CD4-positive, alpha-beta T cell (primary cell): ENCODE measurements around the gene TTYH2. TPM values are rescaled to one million over a fixed set of nuclear protein-coding genes. Genes with fewer than 3 reads are reported as not detected.
A peak's percentile ranks its signal among the peaks of the same experiment; 100 is the strongest.

Experiments used
- ATAC-seq: fragments of 200-7000 bp; cut with Tn5 transposase; one replicate; pipeline ENCODE4 v1.10.0; 2022; ENCODE audit warnings: mild to moderate bottlenecking; ENCODE audit not compliant: poor library complexity
- CTCF ChIA-PET: fragments of 350-600 bp; sonication (Branson Sonifier 250); formaldehyde crosslinking; loops from one replicate; lab custom pipeline; 2021; ENCODE audit warnings: antibody characterized with exemption, inconsistent platforms; lab: Charles Lee
- POLR2A ChIA-PET: fragments of 350-600 bp; sonication (Branson Sonifier 250); formaldehyde crosslinking; loops from one replicate; lab custom pipeline; 2021; ENCODE audit warnings: antibody characterized with exemption, inconsistent platforms; lab: Charles Lee
- DNase-seq, 14 experiments: peaks; one replicate each; pipeline ENCODE4 v3.0.0-alpha.2; 2013 to 2020; ENCODE audit warnings: mixed read lengths in 2 of 14
- H3K27ac ChIP-seq, 2 donors: one replicate each; pipeline versions ENCODE4 v1.5.1 to v1.7.0; 2013; ENCODE audit warnings: low read length in 2 of 2, low read depth in 1 of 2, mild to moderate bottlenecking in 1 of 2
- H3K27me3 ChIP-seq, 2 experiments: 1 replicate in 1 of 2; 2 replicates in 1 of 2; pipeline versions ENCODE4 v1.6.1 to v1.7.0; 2013; ENCODE audit warnings: low read length in 2 of 2, control low read depth in 1 of 2, mild to moderate bottlenecking in 1 of 2, moderate library complexity in 1 of 2; ENCODE audit not compliant: insufficient read depth in 2 of 2, control insufficient read depth in 1 of 2
- H3K36me3 ChIP-seq: one replicate; pipeline ENCODE4 v1.6.1; 2013; ENCODE audit warnings: low read length, control low read depth; ENCODE audit not compliant: insufficient read depth
- H3K4me1 ChIP-seq: one replicate; pipeline ENCODE4 v1.6.1; 2013; ENCODE audit warnings: low read length, control low read depth; ENCODE audit not compliant: insufficient read depth
- H3K4me3 ChIP-seq: one replicate; pipeline ENCODE4 v1.5.1; 2013; ENCODE audit warnings: mild to moderate bottlenecking, low read length, moderate library complexity
- H3K9me3 ChIP-seq, 2 experiments: 1 replicate in 1 of 2; 2 replicates in 1 of 2; pipeline versions ENCODE4 v1.6.1 to v1.7.0; 2013; ENCODE audit warnings: low read length in 2 of 2, mild to moderate bottlenecking in 2 of 2, control low read depth in 1 of 2, moderate library complexity in 1 of 2; ENCODE audit not compliant: control insufficient read depth in 1 of 2, insufficient read depth in 1 of 2
- H3K27ac Mint-ChIP-seq: one replicate; pipeline ENCODE4 v1.8.0; 2020; ENCODE audit warnings: mixed read lengths
- H3K27me3 Mint-ChIP-seq: one replicate; pipeline ENCODE4 v1.8.0; 2021; ENCODE audit warnings: mixed read lengths
- H3K36me3 Mint-ChIP-seq: one replicate; pipeline ENCODE4 v1.8.0; 2021; ENCODE audit warnings: low read depth, mixed read lengths
- H3K4me1 Mint-ChIP-seq: one replicate; pipeline ENCODE4 v1.8.0; 2021; ENCODE audit warnings: low read depth, mixed read lengths
- H3K4me3 Mint-ChIP-seq: one replicate; pipeline ENCODE4 v1.8.0; 2020; ENCODE audit warnings: mild to moderate bottlenecking, mixed read lengths
- H3K9me3 Mint-ChIP-seq: one replicate; pipeline ENCODE4 v1.8.0; 2020; ENCODE audit warnings: mixed read lengths
- intact Hi-C, 2 experiments: fragments of 100-400 bp; cut with DNase I in 1 of 2; cut with micrococcal nuclease in 1 of 2; formaldehyde crosslinking; loops; one replicate each; pipeline versions ENCODE4 v1.15.1 to v1.9.0; 2023 to 2025; cut with DNase I, micrococcal nuclease
- total RNA-seq, 174 experiments: library from RNA in 2 of 174; stranded (reverse) in 2 of 174; gene quantifications; one replicate each; pipeline ENCODE4 v1.2.3 and lab custom pipeline; 2021 to 2026
- TF ChIP-seq, protein P1 (sequence below): fragments of 200-600 bp; IDR thresholded peaks from one replicate; pipeline ENCODE4 v1.8.0; 2022; ENCODE audit warnings: antibody characterized with exemption, mild to moderate bottlenecking

TTYH2 gene
- total RNA-seq, 2 experiments from 2014 or later, result 4.4 to 5.4 TPM

DNA sequence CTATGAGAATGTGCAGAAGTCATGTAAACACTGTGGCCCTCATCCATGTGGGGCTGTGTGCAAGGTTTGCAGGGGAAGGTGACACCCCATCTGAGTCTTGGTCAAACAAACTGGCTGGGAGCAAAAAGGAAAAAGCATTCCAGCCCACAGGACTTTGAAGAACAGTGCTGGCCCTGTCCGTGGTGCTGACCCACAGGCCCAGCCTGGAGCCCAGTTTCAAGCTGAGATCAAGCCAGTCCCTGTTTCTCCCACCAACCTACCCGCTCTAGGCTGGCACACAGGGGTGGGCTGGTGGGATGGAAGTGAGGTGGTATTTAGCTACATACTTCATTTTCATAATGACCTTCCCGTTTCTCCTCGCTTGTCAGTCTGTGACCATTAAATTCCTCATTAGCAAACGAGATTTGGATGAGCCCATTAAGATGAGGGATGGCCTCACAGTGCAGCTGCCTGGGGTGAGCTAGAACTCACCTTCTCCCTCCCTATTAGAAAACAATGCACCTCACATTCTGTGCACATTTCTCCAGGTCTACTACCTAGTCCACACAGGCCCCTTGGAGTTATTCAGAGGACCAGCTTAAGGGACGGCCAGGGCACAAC is 22.5 kb upstream of the TTYH2 start:
- DNase-seq (no peak), ATAC-seq (no peak)
- Mint-ChIP-seq H3K9me3 (no peaks in the 10 kb centered on the region), H3K27me3 (peaks cover 22% of the 10 kb centered on the region), H3K36me3 (no peaks in the 10 kb centered on the region), H3K4me1 (no peaks in the 10 kb centered on the region), H3K27ac (no peak overlapping the region), H3K4me3 (no peak overlapping the region)
- H3K27me3 ChIP-seq, result peaks cover 0 to 8% of the 10 kb centered on the region in 2 experiments
- H3K36me3 ChIP-seq, result no peaks in the 10 kb centered on the region
- no peak overlapping the region for H3K4me3 ChIP-seq
- no peak overlapping the region for H3K27ac ChIP-seq
- ChIA-PET CTCF (interaction anchor here (1.0 to 1.1 kb wide), 2 partner anchors 9 to 13 kb away, joined by 3 to 5 read pairs; partner anchors contain the start of gene RPL38), POLR2A (interaction anchor here (1.2 kb wide), 1 partner anchor 12 kb away, joined by 3 read pairs; no protein-coding TSS in a partner anchor)
- no peaks in the 10 kb centered on the region for H3K9me3 ChIP-seq
- H3K4me1 ChIP-seq, result peaks cover 2% of the 10 kb centered on the region
- TF ChIP-seq, protein P1, sequence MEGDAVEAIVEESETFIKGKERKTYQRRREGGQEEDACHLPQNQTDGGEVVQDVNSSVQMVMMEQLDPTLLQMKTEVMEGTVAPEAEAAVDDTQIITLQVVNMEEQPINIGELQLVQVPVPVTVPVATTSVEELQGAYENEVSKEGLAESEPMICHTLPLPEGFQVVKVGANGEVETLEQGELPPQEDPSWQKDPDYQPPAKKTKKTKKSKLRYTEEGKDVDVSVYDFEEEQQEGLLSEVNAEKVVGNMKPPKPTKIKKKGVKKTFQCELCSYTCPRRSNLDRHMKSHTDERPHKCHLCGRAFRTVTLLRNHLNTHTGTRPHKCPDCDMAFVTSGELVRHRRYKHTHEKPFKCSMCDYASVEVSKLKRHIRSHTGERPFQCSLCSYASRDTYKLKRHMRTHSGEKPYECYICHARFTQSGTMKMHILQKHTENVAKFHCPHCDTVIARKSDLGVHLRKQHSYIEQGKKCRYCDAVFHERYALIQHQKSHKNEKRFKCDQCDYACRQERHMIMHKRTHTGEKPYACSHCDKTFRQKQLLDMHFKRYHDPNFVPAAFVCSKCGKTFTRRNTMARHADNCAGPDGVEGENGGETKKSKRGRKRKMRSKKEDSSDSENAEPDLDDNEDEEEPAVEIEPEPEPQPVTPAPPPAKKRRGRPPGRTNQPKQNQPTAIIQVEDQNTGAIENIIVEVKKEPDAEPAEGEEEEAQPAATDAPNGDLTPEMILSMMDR, result no peak
- intact Hi-C loops, result no loop called here

DNA sequence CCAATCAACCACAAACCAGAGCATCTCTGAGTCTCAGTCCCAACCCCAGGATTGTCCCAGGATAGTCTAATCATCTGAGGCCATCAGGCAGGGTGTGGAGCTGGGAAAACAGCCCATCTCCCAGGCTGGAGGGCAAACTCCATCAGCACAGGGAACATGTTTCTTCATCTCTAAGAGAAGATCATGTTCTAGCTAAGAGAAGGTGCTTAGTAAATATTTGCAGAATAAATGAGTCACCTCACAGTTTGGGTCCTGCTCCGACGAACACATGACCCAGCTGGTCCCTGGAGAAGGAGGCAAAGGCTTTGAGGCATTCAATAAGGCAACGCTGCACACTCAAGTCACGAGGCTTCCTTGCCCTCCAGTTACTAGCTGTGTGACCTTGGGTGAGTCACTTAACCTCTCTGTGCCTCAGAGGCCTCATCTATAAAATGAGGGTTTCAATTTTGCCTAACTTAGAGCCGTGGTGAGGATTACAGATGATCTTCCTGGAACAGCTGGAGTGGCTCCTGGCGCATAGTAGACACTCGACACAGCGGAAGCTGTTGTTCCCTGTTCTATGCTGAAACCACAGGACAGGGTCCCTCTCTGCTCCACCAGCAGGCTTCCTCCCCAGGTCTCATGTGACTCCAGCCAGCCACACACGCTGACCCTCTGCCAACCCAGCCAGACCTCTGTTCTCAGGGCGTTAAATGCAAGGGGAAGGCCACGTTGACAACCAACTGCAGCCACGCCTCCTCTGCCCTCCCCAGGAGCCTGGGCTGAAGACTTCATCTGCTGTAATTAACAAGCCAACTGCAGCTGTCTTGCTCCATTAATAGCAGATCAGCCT is 20.2 kb upstream of the TTYH2 start:
- Histone ChIP-seq H3K4me1 (peaks cover 2% of the 10 kb centered on the region), H3K9me3 (no peaks in the 10 kb centered on the region), H3K27me3 (peaks cover 0 to 16% of the 10 kb centered on the region in 2 experiments), H3K4me3 (no peak overlapping the region), H3K27ac (no peak overlapping the region), H3K36me3 (no peaks in the 10 kb centered on the region)
- CTCF ChIA-PET, result no interaction called here
- TF ChIP-seq, protein P1, result no peak
- no peak overlapping the region for H3K4me3 Mint-ChIP-seq
- H3K27me3 Mint-ChIP-seq, result peaks cover 28% of the 10 kb centered on the region
- POLR2A ChIA-PET, result no interaction called here
- H3K9me3 Mint-ChIP-seq, result no peaks in the 10 kb centered on the region
- ATAC-seq (no peak), DNase-seq (peak in 1 of 14 experiments; percentile 40)
- no peaks in the 10 kb centered on the region for H3K36me3 Mint-ChIP-seq
- H3K4me1 Mint-ChIP-seq, result no peaks in the 10 kb centered on the region
- no peak overlapping the region for H3K27ac Mint-ChIP-seq
- intact Hi-C loops, result no loop called here

DNA sequence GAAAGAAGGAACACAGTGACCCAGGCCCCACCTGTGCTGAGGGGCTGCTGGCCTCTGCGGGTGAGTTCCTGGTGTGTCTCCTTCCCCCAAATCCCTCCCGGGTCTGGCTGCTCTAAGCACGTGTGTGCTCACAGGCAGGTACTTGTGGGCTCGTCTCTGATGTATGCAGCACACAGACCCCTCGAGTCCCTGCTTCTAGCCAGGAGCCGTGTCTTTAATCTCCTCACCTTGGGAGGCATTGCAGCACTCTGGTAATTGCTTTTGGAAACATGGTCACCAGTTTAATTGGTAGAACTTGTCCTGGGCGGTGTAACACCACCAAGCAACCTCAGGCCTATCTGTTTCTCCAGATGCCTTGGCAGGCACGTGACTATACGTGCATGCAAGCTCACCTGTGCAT is 18.7 kb upstream of the TTYH2 start:
- intact Hi-C loops, result no loop called here
- H3K4me3 ChIP-seq, result no peak overlapping the region
- H3K27ac Mint-ChIP-seq, result no peak overlapping the region

More for the DNA sequence above, 18.7 kb upstream of the TTYH2 start:
- no peak overlapping the region for H3K27ac ChIP-seq
- ATAC-seq (no peak), DNase-seq (no peak)
- Mint-ChIP-seq H3K4me1 (peaks cover 3% of the 10 kb centered on the region), H3K9me3 (no peaks in the 10 kb centered on the region), H3K4me3 (no peak overlapping the region), H3K27me3 (peaks cover 36% of the 10 kb centered on the region), H3K36me3 (no peaks in the 10 kb centered on the region)
- H3K27me3 ChIP-seq, result peaks cover 0 to 18% of the 10 kb centered on the region in 2 experiments
- H3K36me3 ChIP-seq, result no peaks in the 10 kb centered on the region
- TF ChIP-seq, protein P1, result no peak
- POLR2A ChIA-PET, result no interaction called here
- no peaks in the 10 kb centered on the region for H3K9me3 ChIP-seq
- CTCF ChIA-PET, result no interaction called here
- peaks cover 8% of the 10 kb centered on the region for H3K4me1 ChIP-seq
